SK-N-SH (cell line): ENCODE results near the gene NLK. TPM values are rescaled to one million over a fixed set of nuclear protein-coding genes. Genes with fewer than 3 reads are reported as not detected.

Source experiments
- CTCF ChIA-PET: fragments of 300-600, 350-600 bp; formaldehyde crosslinking; extraction: SDS; loops from one replicate; lab custom pipeline; 2021; lab: Yijun Ruan, JAX
- POLR2A ChIA-PET: fragments of 350-600 bp; sonication (Branson Sonifier 250); formaldehyde crosslinking; extraction: SDS; loops from one replicate; lab custom pipeline; 2020; ENCODE audit warnings: antibody characterized with exemption, inconsistent platforms; lab: Yijun Ruan, JAX
- DNase-seq: peaks from one replicate; pipeline ENCODE4 v3.0.0; 2012
- H2AFZ ChIP-seq: fragments of 200-600 bp; sonication (generic); 2 replicates; pipeline ENCODE4 v1.8.1; 2016; ENCODE audit warnings: antibody characterized with exemption, mild to moderate bottlenecking, low read depth
- H3F3A ChIP-seq: fragments of 200-600 bp; sonication (generic); replicated peaks from 2 replicates; pipeline ENCODE3; 2016; ENCODE audit warnings: antibody characterized with exemption, mild to moderate bottlenecking; ENCODE audit not compliant: insufficient read depth
- H3K27ac ChIP-seq, 2 experiments: fragments of 200-500 bp in 1 of 2; fragments of 200-600 bp in 1 of 2; sonication (Bioruptor generic) in 1 of 2; sonication (generic), shearing (Covaris generic) in 1 of 2; 2 replicates each; pipeline versions ENCODE4 v1.5.1 to v1.6.1; 2014 to 2016; ENCODE audit warnings: low read depth in 2 of 2, inconsistent platforms in 1 of 2, low read length in 1 of 2, mild to moderate bottlenecking in 1 of 2, mixed read lengths in 1 of 2
- H3K27me3 ChIP-seq: fragments of 200-600 bp; sonication (generic), shearing (Covaris generic); 2 replicates; pipeline ENCODE4 v1.6.1; 2016; ENCODE audit warnings: mixed run types; ENCODE audit not compliant: insufficient read depth
- H3K36me3 ChIP-seq, 2 experiments: fragments of 200-500 bp in 1 of 2; fragments of 200-600 bp in 1 of 2; sonication (Bioruptor generic) in 1 of 2; sonication (generic) in 1 of 2; replicated peaks in 1 of 2; 2 replicates each; pipeline versions ENCODE3 to v1.5.1; 2014 to 2016; ENCODE audit warnings: low read length in 1 of 2, mild to moderate bottlenecking in 1 of 2; ENCODE audit not compliant: insufficient read depth in 2 of 2, control insufficient read depth in 1 of 2
- H3K4me1 ChIP-seq, 2 experiments: fragments of 200-500 bp in 1 of 2; fragments of 200-600 bp in 1 of 2; sonication (Bioruptor generic) in 1 of 2; sonication (generic), shearing (Covaris generic) in 1 of 2; 2 replicates each; pipeline versions ENCODE4 v1.5.1 to v1.6.1; 2014 to 2016; ENCODE audit warnings: low read depth in 1 of 2, low read length in 1 of 2, mixed run types in 1 of 2; ENCODE audit not compliant: insufficient read depth in 2 of 2, control insufficient read depth in 1 of 2
- H3K4me2 ChIP-seq: fragments of 200-600 bp; sonication (generic), shearing (Covaris generic); 2 replicates; pipeline ENCODE4 v1.6.1; 2017; ENCODE audit warnings: mixed run types
- H3K4me3 ChIP-seq, 2 experiments: fragments of 200-500 bp in 1 of 2; fragments of 200-600 bp in 1 of 2; sonication (Bioruptor generic) in 1 of 2; sonication (generic), shearing (Covaris generic) in 1 of 2; 2 replicates each; pipeline versions ENCODE4 v1.5.1 to v1.8.1; 2014 to 2016; ENCODE audit warnings: low read depth in 2 of 2, inconsistent platforms in 1 of 2, low read length in 1 of 2, mild to moderate bottlenecking in 1 of 2, mixed read lengths in 1 of 2, moderate library complexity in 1 of 2
- H3K79me2 ChIP-seq: fragments of 200-600 bp; sonication (generic); 2 replicates; pipeline ENCODE4 v1.8.1; 2017; ENCODE audit warnings: mild to moderate bottlenecking; ENCODE audit not compliant: insufficient read depth
- H3K9ac ChIP-seq: fragments of 200-600 bp; sonication (generic); 2 replicates; pipeline ENCODE4 v1.6.1; 2017; ENCODE audit warnings: mixed run types
- H3K9me2 ChIP-seq: fragments of 200-600 bp; sonication (generic); 2 replicates; pipeline ENCODE4 v1.6.1; 2017; ENCODE audit warnings: mixed run types
- H3K9me3 ChIP-seq: fragments of 200-600 bp; sonication (generic); 2 replicates; pipeline ENCODE4 v1.6.1; 2017; ENCODE audit warnings: mixed run types, mild to moderate bottlenecking, moderate library complexity
- H4K20me1 ChIP-seq: fragments of 200-600 bp; sonication (generic); 2 replicates; pipeline ENCODE4 v1.6.1; 2017; ENCODE audit warnings: mild to moderate bottlenecking, mixed run types; ENCODE audit not compliant: insufficient read depth
- ELF1 ChIP-seq: IDR thresholded peaks from 2 replicates; pipeline ENCODE4 v1.4.0; 2012
- EP300 ChIP-seq, 2 experiments: IDR thresholded peaks; 2 replicates each; pipeline versions ENCODE4 v1.4.0 to v1.6.1; 2012; ENCODE audit warnings: borderline replicate concordance in 1 of 2, low read depth in 1 of 2, low read length in 1 of 2
- FOSL2 ChIP-seq: IDR thresholded peaks from 2 replicates; pipeline ENCODE4 v1.4.0; 2012; ENCODE audit warnings: low read depth, mild to moderate bottlenecking, moderate library complexity, borderline replicate concordance
- FOXM1 ChIP-seq: IDR thresholded peaks from 2 replicates; pipeline ENCODE4 v1.4.0; 2012; ENCODE audit warnings: low read depth, mild to moderate bottlenecking
- GATA2 ChIP-seq: sonication (generic); formaldehyde crosslinking; IDR thresholded peaks from 2 replicates; pipeline ENCODE4 v1.5.0; 2020; ENCODE audit warnings: mild to moderate bottlenecking, missing genetic modification reagents
- JUND ChIP-seq: IDR thresholded peaks from 2 replicates; pipeline ENCODE4 v1.4.0; 2012
- MAX ChIP-seq: IDR thresholded peaks from 2 replicates; pipeline ENCODE4 v1.4.0; 2012; ENCODE audit warnings: low read depth
- MXI1 ChIP-seq: IDR thresholded peaks from 2 replicates; pipeline ENCODE4 v1.6.1; 2012; ENCODE audit warnings: mild to moderate bottlenecking, low read depth, low read length, improper control_type of control experiment
- NRF1 ChIP-seq: IDR thresholded peaks from 2 replicates; pipeline ENCODE4 v1.6.1; 2012; ENCODE audit warnings: low read depth, mild to moderate bottlenecking, low read length
- PBX3 ChIP-seq: IDR thresholded peaks from 2 replicates; pipeline ENCODE4; 2012
- RAD21 ChIP-seq: IDR thresholded peaks from 2 replicates; pipeline ENCODE4 v1.6.1; 2012; ENCODE audit warnings: mild to moderate bottlenecking, low read length
- RCOR1 ChIP-seq: fragments of 150-350 bp; IDR thresholded peaks from 2 replicates; pipeline ENCODE4 v1.6.1; 2017; ENCODE audit warnings: antibody characterized with exemption, low read length
- REST ChIP-seq: IDR thresholded peaks from 2 replicates; pipeline ENCODE4 v1.6.1; 2012; ENCODE audit warnings: mild to moderate bottlenecking, low read depth, low read length, moderate library complexity
- RFX5 ChIP-seq: IDR thresholded peaks from 2 replicates; pipeline ENCODE4 v1.6.1; 2012; ENCODE audit warnings: mild to moderate bottlenecking, improper control_type of control experiment, low read length
- RXRA ChIP-seq: IDR thresholded peaks from 2 replicates; pipeline ENCODE4 v1.4.0; 2012; ENCODE audit warnings: low read depth, mild to moderate bottlenecking, borderline replicate concordance
- TCF12 ChIP-seq: IDR thresholded peaks from 2 replicates; pipeline ENCODE4 v1.4.0; 2012
- TEAD4 ChIP-seq: IDR thresholded peaks from 2 replicates; pipeline ENCODE4 v1.4.0; 2012; ENCODE audit warnings: mild to moderate bottlenecking, borderline replicate concordance; ENCODE audit not compliant: insufficient read depth
- WGBS: methylation state at CpG from one replicate; pipeline ENCODE4 v1.1.6; 2017; ENCODE audit warnings: low lambda C conversion rate; 5-methylcytosine and 5-hydroxymethylcytosine counted together
- polyA plus RNA-seq, 3 experiments: library from polyadenylated mRNA; depleted of rRNA; stranded (reverse); fragments of >200 nt; gene quantifications; 2 replicates each; pipeline ENCODE4 v1.2.3, GENCODE V29; 2012
- TF ChIP-seq, protein P1 (sequence below): IDR thresholded peaks from 2 replicates; pipeline ENCODE4 v1.4.0; 2012; ENCODE audit warnings: low read depth, borderline replicate concordance

Gene NLK
- polyA plus RNA-seq, 1 of the 3 experiments (the other 2 are of a cell fraction) = 12.3 TPM

DNA sequence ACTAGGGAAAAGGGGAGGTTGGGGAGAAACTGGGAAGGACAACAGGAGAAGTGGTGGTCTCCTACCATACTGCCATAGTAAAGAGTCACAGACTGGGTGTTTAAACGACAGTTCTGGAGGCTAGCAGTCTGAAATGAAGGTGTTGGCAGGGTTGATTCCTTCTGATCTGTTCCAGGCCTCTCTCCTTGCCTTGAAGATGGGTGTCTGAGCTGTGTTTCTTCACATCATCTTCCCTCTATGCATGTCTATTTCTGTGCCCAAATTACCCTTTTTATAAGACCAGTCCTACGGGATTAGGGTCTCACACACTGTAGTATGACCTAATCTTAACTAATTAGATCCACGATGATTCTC lies 196.8 kb downstream of the NLK start (continued):
- no peak for TF ChIP-seq REST

- Histone ChIP-seq H4K20me1 (no peaks in the 10 kb centered on the region), H3K27me3 (no peaks in the 10 kb centered on the region; the same call in 1 of the 2 replicates), H3K79me2 (no peaks in the 10 kb centered on the region), H2AFZ (no peak overlapping the region), H3K9me3 (no peaks in the 10 kb centered on the region), H3K4me1 (no peaks in the 10 kb centered on the region; a peak in 1 of 4 replicates), H3K9me2 (no peaks in the 10 kb centered on the region), H3K4me2 (no peak overlapping the region), H3K4me3 (no peak overlapping the region), H3F3A (no peaks in the 10 kb centered on the region), H3K9ac (no peak overlapping the region), H3K27ac (no peak overlapping the region), H3K36me3 (no peaks in the 10 kb centered on the region)
- ChIA-PET CTCF (interaction anchor here (1.2 to 5.0 kb wide), 2 partner anchors 10 kb away, joined by 3 to 23 read pairs; no protein-coding TSS in a partner anchor), POLR2A (no interaction called here)
- 75% methylated on average over 7 of the region's 8 CpGs for WGBS
- no peak for DNase-seq
- TF ChIP-seq JUND (no peak), RAD21 (no peak), RCOR1 (no peak), RXRA (no peak), ELF1 (no peak), EP300 (IDR thresholded peaks at IDR 0.05; ENCODE audit: borderline replicate concordance in 1 of 2, low read depth in 1 of 2, low read length in 1 of 2) (no peak), TEAD4 (no peak)
Observed at GRCh38 chr17:28240688-28241340, 198.3 kb downstream of the NLK start.

DNA sequence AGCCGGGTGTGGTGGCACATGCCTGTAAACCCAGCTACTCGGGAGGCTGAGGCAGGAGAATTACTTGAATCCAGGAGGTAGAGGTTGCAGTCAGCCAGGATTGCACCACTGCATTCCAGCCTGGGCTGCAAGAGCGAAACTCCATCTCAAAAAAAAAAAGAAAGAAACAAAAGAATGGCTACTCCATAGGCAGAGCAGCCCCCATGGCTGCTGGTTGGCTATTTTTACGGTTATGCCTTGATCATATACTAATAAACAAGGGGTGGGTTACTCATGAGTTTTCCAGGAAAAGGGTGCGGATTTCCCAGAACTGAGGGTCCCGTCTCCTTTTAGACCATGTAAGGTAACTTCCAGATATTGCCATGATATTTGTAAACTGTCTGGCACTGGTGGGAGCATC lies 200.3 kb downstream of the NLK start:
- H2AFZ ChIP-seq = no peak overlapping the region
- no peak overlapping the region for H3K4me3 ChIP-seq
- H3K4me1 ChIP-seq = no peaks in the 10 kb centered on the region; a peak in 1 of 4 replicates
- H3K27ac ChIP-seq = no peak overlapping the region
- H3K9me2 ChIP-seq = no peaks in the 10 kb centered on the region
- H3K4me2 ChIP-seq = no peak overlapping the region
- DNase-seq = no peak
- no peaks in the 10 kb centered on the region for H3K36me3 ChIP-seq
- WGBS = 85% methylated on average over 6 of the region's 6 CpGs
- no peaks in the 10 kb centered on the region for H3K9me3 ChIP-seq
- no peaks in the 10 kb centered on the region for H4K20me1 ChIP-seq
- POLR2A ChIA-PET = no interaction called here
- no peak overlapping the region for H3K9ac ChIP-seq
- H3K79me2 ChIP-seq = no peaks in the 10 kb centered on the region
- CTCF ChIA-PET = interaction anchor here (0.6 to 5.0 kb wide), 3 partner anchors 8 to 363 kb away, joined by 3 to 23 read pairs (median 3); no protein-coding TSS in a partner anchor
- H3K27me3 ChIP-seq = no peaks in the 10 kb centered on the region
- H3F3A ChIP-seq = no peaks in the 10 kb centered on the region
- TF ChIP-seq NRF1 (no peak), FOSL2 (no peak), RFX5 (no peak), EP300 (IDR thresholded peaks at IDR 0.05; ENCODE audit: borderline replicate concordance in 1 of 2, low read depth in 1 of 2, low read length in 1 of 2) (no peak), MAX (no peak), TCF12 (no peak), PBX3 (no peak), GATA2 (no peak), MXI1 (no peak), FOXM1 (no peak)
- TF ChIP-seq, protein P1, sequence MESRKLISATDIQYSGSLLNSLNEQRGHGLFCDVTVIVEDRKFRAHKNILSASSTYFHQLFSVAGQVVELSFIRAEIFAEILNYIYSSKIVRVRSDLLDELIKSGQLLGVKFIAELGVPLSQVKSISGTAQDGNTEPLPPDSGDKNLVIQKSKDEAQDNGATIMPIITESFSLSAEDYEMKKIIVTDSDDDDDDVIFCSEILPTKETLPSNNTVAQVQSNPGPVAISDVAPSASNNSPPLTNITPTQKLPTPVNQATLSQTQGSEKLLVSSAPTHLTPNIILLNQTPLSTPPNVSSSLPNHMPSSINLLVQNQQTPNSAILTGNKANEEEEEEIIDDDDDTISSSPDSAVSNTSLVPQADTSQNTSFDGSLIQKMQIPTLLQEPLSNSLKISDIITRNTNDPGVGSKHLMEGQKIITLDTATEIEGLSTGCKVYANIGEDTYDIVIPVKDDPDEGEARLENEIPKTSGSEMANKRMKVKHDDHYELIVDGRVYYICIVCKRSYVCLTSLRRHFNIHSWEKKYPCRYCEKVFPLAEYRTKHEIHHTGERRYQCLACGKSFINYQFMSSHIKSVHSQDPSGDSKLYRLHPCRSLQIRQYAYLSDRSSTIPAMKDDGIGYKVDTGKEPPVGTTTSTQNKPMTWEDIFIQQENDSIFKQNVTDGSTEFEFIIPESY = no peak
